CD4-positive, alpha-beta memory T cell (primary cell): Measurements from ENCODE around the gene NBPF26. TPM values are rescaled to one million over a fixed set of nuclear protein-coding genes. Genes with fewer than 3 reads are reported as not detected.
"Not testable (repeated sequence)": the region's sequence is repeated elsewhere in the genome, so short reads cannot be mapped to it uniquely, and the experiment has no call there.

Source experiments
- CTCF ChIA-PET: fragments of 350-600 bp; sonication (Branson Sonifier 250); formaldehyde crosslinking; loops from one replicate; lab custom pipeline; 2021; ENCODE audit warnings: inconsistent platforms; ENCODE audit not compliant: partially characterized antibody; lab: Charles Lee
- POLR2A ChIA-PET: fragments of 350-600 bp; sonication (Branson Sonifier 250); formaldehyde crosslinking; loops from one replicate; lab custom pipeline; 2021; ENCODE audit not compliant: partially characterized antibody; lab: Charles Lee
- DNase-seq, 5 donors: peaks; one replicate each; pipeline versions ENCODE4 v3.0.0 to v3.0.0-alpha.2; 2020 to 2022; ENCODE audit warnings: mixed read lengths in 1 of 5
- H3K27ac ChIP-seq: one replicate; pipeline ENCODE4 v1.7.0; 2013; ENCODE audit warnings: low read depth, low read length
- H3K27me3 ChIP-seq: 2 replicates; pipeline ENCODE4 v1.7.0; 2013; ENCODE audit warnings: mild to moderate bottlenecking, low read length, moderate library complexity; ENCODE audit not compliant: insufficient read depth
- H3K36me3 ChIP-seq: 2 replicates; pipeline ENCODE4 v1.7.0; 2013; ENCODE audit warnings: mild to moderate bottlenecking, low read length, moderate library complexity; ENCODE audit not compliant: insufficient read depth
- H3K4me1 ChIP-seq: 2 replicates; pipeline ENCODE4 v1.7.0; 2013; ENCODE audit warnings: mild to moderate bottlenecking, low read length, moderate library complexity; ENCODE audit not compliant: insufficient read depth
- H3K4me3 ChIP-seq, 2 donors: one replicate each; pipeline ENCODE4 v1.7.0; 2013; ENCODE audit warnings: low read length in 2 of 2, mild to moderate bottlenecking in 1 of 2
- H3K9me3 ChIP-seq, 2 donors: one replicate each; pipeline ENCODE4 v1.7.0; 2013; ENCODE audit warnings: low read length in 2 of 2, control low read depth in 1 of 2; ENCODE audit not compliant: control insufficient read depth in 1 of 2
- H3K27ac Mint-ChIP-seq, 7 donors: one replicate each; pipeline ENCODE4 v1.8.0; 2020 to 2021; ENCODE audit warnings: mixed read lengths in 7 of 7, mild to moderate bottlenecking in 6 of 7, inconsistent platforms in 3 of 7, moderate library complexity in 3 of 7
- H3K27me3 Mint-ChIP-seq, 2 donors: one replicate each; pipeline ENCODE4 v1.8.0; 2020 to 2021; ENCODE audit warnings: mixed read lengths in 2 of 2
- H3K36me3 Mint-ChIP-seq, 2 donors: one replicate each; pipeline ENCODE4 v1.8.0; 2020 to 2021; ENCODE audit warnings: mixed read lengths in 2 of 2, inconsistent platforms in 1 of 2, mild to moderate bottlenecking in 1 of 2
- H3K4me1 Mint-ChIP-seq, 4 donors: one replicate each; pipeline ENCODE4 v1.8.0; 2020 to 2021; ENCODE audit warnings: mixed read lengths in 4 of 4, mild to moderate bottlenecking in 1 of 4
- H3K4me3 Mint-ChIP-seq, 8 donors: one replicate each; pipeline ENCODE4 v1.8.0; 2020 to 2021; ENCODE audit warnings: mixed read lengths in 8 of 8, mild to moderate bottlenecking in 7 of 8, moderate library complexity in 6 of 8, inconsistent platforms in 3 of 8
- H3K9me3 Mint-ChIP-seq, 8 donors: one replicate each; pipeline ENCODE4 v1.8.0; 2020 to 2021; ENCODE audit warnings: mixed read lengths in 8 of 8, mild to moderate bottlenecking in 5 of 8, inconsistent platforms in 3 of 8, moderate library complexity in 1 of 8
- intact Hi-C: fragments of 100-400 bp; cut with micrococcal nuclease; formaldehyde crosslinking; loops from one replicate; pipeline ENCODE4 v1.15.1; 2023
- polyA plus RNA-seq, 2 donors: library from polyadenylated mRNA; unstranded; fragments of 300-500 nt; fragmentation: Illumina TruSeq; gene quantifications; one replicate each; pipeline ENCODE4 v1.2.3, GENCODE V29; 2021
- total RNA-seq, 2 experiments: library from RNA; stranded (reverse); gene quantifications; one replicate each; pipeline ENCODE4 v1.2.3, GENCODE V29; 2021

Gene NBPF26
- total and polyA plus RNA-seq, 4 experiments from 2014 or later, result 4.1 to 70.0 (median 36.5) TPM

- H3K36me3 Mint-ChIP-seq, CTCF ChIA-PET, H3K4me3 ChIP-seq, H3K9me3 Mint-ChIP-seq, H3K36me3 ChIP-seq, H3K9me3 ChIP-seq, POLR2A ChIA-PET, intact Hi-C loops, H3K4me1 Mint-ChIP-seq, H3K27me3 ChIP-seq, H3K4me1 ChIP-seq, H3K27me3 Mint-ChIP-seq, H3K27ac ChIP-seq: not testable (repeated sequence)
- H3K4me3 Mint-ChIP-seq, result peak overlapping the region in 5 of 8 donors; percentile 17 to 81 (median 67)
- peak in 3 of 5 donors; percentile 4 to 14 (median 7) for DNase-seq
- H3K27ac Mint-ChIP-seq, result peak overlapping the region in 1 of 7 donors; percentile 38
Observed at GRCh38 chr1:120723358-120723714, 409 bp upstream of the NBPF26 start.

GRCh38 chr1:120724507-120724906 lies 762 bp downstream of the NBPF26 start:
- H3K36me3 Mint-ChIP-seq, POLR2A ChIA-PET, H3K9me3 ChIP-seq, H3K4me1 ChIP-seq, H3K4me1 Mint-ChIP-seq, H3K36me3 ChIP-seq, H3K27me3 ChIP-seq, H3K9me3 Mint-ChIP-seq, H3K27me3 Mint-ChIP-seq, intact Hi-C loops, CTCF ChIA-PET: not testable (repeated sequence)
- Histone ChIP-seq H3K4me3 (peak overlapping the region in 1 of 2 donors; percentile 9), H3K27ac (peak overlapping the region; percentile 58)
- Mint-ChIP-seq H3K4me3 (peak overlapping the region; percentile 44 to 81 (median 68)), H3K27ac (peak overlapping the region in 1 of 7 donors; percentile 48)
- DNase-seq, result peak in 4 of 5 donors; percentile 17 to 33 (median 21)

GRCh38 chr1:120728811-120729210 lies 5.1 kb downstream of the NBPF26 start:
- H3K4me3 ChIP-seq, CTCF ChIA-PET, H3K27me3 ChIP-seq, H3K27me3 Mint-ChIP-seq, H3K36me3 ChIP-seq, POLR2A ChIA-PET, H3K36me3 Mint-ChIP-seq, H3K4me3 Mint-ChIP-seq, intact Hi-C loops, H3K4me1 ChIP-seq, H3K27ac ChIP-seq, H3K9me3 ChIP-seq, H3K9me3 Mint-ChIP-seq, H3K27ac Mint-ChIP-seq: not testable (repeated sequence)
- peak in 1 of 5 donors; percentile 22 for DNase-seq
- H3K4me1 Mint-ChIP-seq, result peaks cover 3 to 13% (median 4%) of the 10 kb centered on the region in 4 donors

- H3K4me1 ChIP-seq, DNase-seq, H3K9me3 ChIP-seq, H3K4me3 ChIP-seq, H3K36me3 Mint-ChIP-seq, H3K27me3 ChIP-seq, H3K27me3 Mint-ChIP-seq, CTCF ChIA-PET, H3K9me3 Mint-ChIP-seq, POLR2A ChIA-PET, H3K27ac ChIP-seq, H3K4me1 Mint-ChIP-seq, H3K27ac Mint-ChIP-seq, H3K4me3 Mint-ChIP-seq, intact Hi-C loops, H3K36me3 ChIP-seq: not testable (repeated sequence)
Observed at GRCh38 chr1:120769090-120769489, 45.3 kb downstream of the NBPF26 start.

GRCh38 chr1:120805452-120805851 lies 81.7 kb downstream of the NBPF26 start:
- Mint-ChIP-seq H3K36me3 (peaks cover 8 to 13% of the 10 kb centered on the region in 2 donors), H3K27ac (peak overlapping the region in 2 of 7 donors; percentile 30 to 70)
- H3K27me3 Mint-ChIP-seq, H3K4me3 Mint-ChIP-seq, H3K4me1 Mint-ChIP-seq, H3K27me3 ChIP-seq, H3K9me3 Mint-ChIP-seq, POLR2A ChIA-PET, H3K27ac ChIP-seq, intact Hi-C loops, H3K9me3 ChIP-seq, H3K36me3 ChIP-seq, H3K4me1 ChIP-seq, H3K4me3 ChIP-seq, CTCF ChIA-PET, DNase-seq: not testable (repeated sequence)

- peak; percentile 14 to 56 (median 45) for DNase-seq
Observed at GRCh38 chr1:120811822-120812221, 88.1 kb downstream of the NBPF26 start.

GRCh38 chr1:120825051-120825450 lies 101.3 kb downstream of the NBPF26 start:
- CTCF ChIA-PET, H3K4me3 Mint-ChIP-seq, H3K27ac ChIP-seq, H3K4me3 ChIP-seq, H3K36me3 ChIP-seq, H3K27ac Mint-ChIP-seq, intact Hi-C loops, H3K9me3 Mint-ChIP-seq, DNase-seq, H3K4me1 ChIP-seq, H3K4me1 Mint-ChIP-seq, H3K9me3 ChIP-seq, H3K36me3 Mint-ChIP-seq, H3K27me3 Mint-ChIP-seq, H3K27me3 ChIP-seq, POLR2A ChIA-PET: not testable (repeated sequence)

More at GRCh38 chr1:120811822-120812221, 88.1 kb downstream of the NBPF26 start:
- H3K4me1 Mint-ChIP-seq, CTCF ChIA-PET, H3K36me3 ChIP-seq, H3K9me3 Mint-ChIP-seq, H3K27ac ChIP-seq, H3K9me3 ChIP-seq, H3K4me1 ChIP-seq, H3K27me3 Mint-ChIP-seq, intact Hi-C loops, H3K4me3 ChIP-seq, POLR2A ChIA-PET, H3K27me3 ChIP-seq: not testable (repeated sequence)
- peak overlapping the region in 5 of 7 donors; percentile 41 to 88 (median 79) for H3K27ac Mint-ChIP-seq
- peak overlapping the region in 4 of 8 donors; percentile 51 to 71 (median 62) for H3K4me3 Mint-ChIP-seq
- peaks cover 5 to 13% of the 10 kb centered on the region in 2 donors for H3K36me3 Mint-ChIP-seq

GRCh38 chr1:120826623-120827022 lies 102.9 kb downstream of the NBPF26 start:
- H3K36me3 ChIP-seq, H3K4me1 Mint-ChIP-seq, H3K27ac ChIP-seq, H3K4me1 ChIP-seq, H3K27me3 Mint-ChIP-seq, H3K36me3 Mint-ChIP-seq, H3K27ac Mint-ChIP-seq, POLR2A ChIA-PET, CTCF ChIA-PET, intact Hi-C loops, H3K9me3 ChIP-seq, H3K27me3 ChIP-seq, H3K4me3 ChIP-seq, H3K9me3 Mint-ChIP-seq, H3K4me3 Mint-ChIP-seq, DNase-seq: not testable (repeated sequence)
